ENCODE results near the gene NOTCH2.

DNA sequence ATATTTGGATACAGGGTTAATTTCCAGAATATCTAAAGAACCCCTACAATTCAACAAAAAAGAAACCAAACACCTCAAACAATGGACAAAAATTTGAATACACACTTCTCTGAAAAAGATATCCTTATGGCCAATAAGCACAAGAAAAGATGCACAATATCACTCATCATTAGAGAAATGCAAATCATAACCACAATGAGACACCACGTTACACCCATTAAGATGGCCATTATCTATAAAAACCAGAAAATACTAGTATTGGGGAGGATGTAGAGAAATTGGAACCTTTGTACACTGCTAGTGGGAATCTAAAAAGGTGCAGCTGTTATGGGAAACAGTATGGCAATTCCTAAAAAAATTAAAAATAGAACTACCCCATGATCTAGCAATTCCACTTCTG, 178.1 kb downstream of the NOTCH2 start:
- TF ChIP-seq CTCF (IDR thresholded peaks at IDR 0.05) (no peak), EZH2 (IDR thresholded peaks at IDR 0.05; ENCODE audit: borderline replicate concordance, insufficient read depth, low read depth, low read length, poor library complexity, severe bottlenecking) (no peak)
